ENCODE measurements around the gene PAK6. TPM values are rescaled to one million over a fixed set of nuclear protein-coding genes. Genes with fewer than 3 reads are reported as not detected.

PAK6 gene
- total and polyA plus RNA-seq, 4 donors: 0.05 to 0.17 (median 0.10) TPM

DNA sequence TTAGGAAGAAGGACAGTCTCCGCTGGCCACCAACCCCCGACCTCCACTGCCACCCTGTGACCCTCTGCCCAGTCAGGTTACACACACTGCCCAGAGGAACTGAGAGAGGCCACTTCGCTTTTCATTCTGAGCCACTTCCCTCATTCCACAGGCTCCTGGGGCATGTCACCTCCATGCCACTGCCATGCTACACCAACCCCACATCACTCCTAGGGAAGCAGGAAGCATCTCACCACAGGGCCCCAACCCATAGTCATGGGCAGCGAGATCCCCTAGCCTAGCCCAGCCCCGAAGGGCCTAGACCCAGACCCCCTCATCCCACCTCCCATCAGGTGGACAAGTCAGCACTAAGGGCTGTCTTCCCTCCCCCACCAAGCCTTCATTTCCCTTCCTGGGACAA, 67.5 kb downstream of the PAK6 start:
- no peak overlapping the region for H3K27ac ChIP-seq (ENCODE audit: low read depth in 1 of 2, low read length in 2 of 2)
- H3K4me3 ChIP-seq (ENCODE audit: low read depth in 1 of 3, low read length in 3 of 3): peak overlapping the region in 1 of 3 donors; percentile 36
- H3K9me3 ChIP-seq (ENCODE audit: control insufficient read depth in 4 of 4, low read length in 3 of 4): no peaks in the 10 kb centered on the region

GRCh38 chr15:40306908-40307307, 68.0 kb downstream of the PAK6 start:
- no peaks in the 10 kb centered on the region for H3K36me3 ChIP-seq (ENCODE audit: control insufficient read depth in 4 of 4, insufficient read depth in 3 of 4, low read depth in 1 of 4, low read length in 3 of 4)
- H3K9ac ChIP-seq (ENCODE audit: low read depth in 1 of 2, low read length in 2 of 2): no peak overlapping the region
- WGBS: 84% methylated on average over 7 of the region's 7 CpGs
- H3K27ac ChIP-seq (ENCODE audit: low read depth in 1 of 2, low read length in 2 of 2): no peak overlapping the region
- H3K9me3 ChIP-seq (ENCODE audit: control insufficient read depth in 4 of 4, low read length in 3 of 4): no peaks in the 10 kb centered on the region
- TF ChIP-seq RAD21 (IDR thresholded peaks at IDR 0.05): no peak
- no peak for TF ChIP-seq SP1 (IDR thresholded peaks at IDR 0.05)
- no peak for TF ChIP-seq HNF4G (IDR thresholded peaks at IDR 0.05)
- H3K27me3 ChIP-seq (ENCODE audit: control insufficient read depth in 4 of 4, insufficient read depth in 4 of 4, low read length in 3 of 4): no peaks in the 10 kb centered on the region
- H3K4me1 ChIP-seq (ENCODE audit: control insufficient read depth in 4 of 4, insufficient read depth in 4 of 4, low read length in 3 of 4): peaks cover 0 to 7% (median 2%) of the 10 kb centered on the region in 4 donors
- DNase-seq (ENCODE audit: low spot score): no peak
- peak overlapping the region in 2 of 3 donors; percentile 25 to 36 for H3K4me3 ChIP-seq (ENCODE audit: low read depth in 1 of 3, low read length in 3 of 3)

More for the DNA sequence above, 67.5 kb downstream of the PAK6 start:
- no peak for DNase-seq (ENCODE audit: low spot score)
- H3K4me1 ChIP-seq (ENCODE audit: control insufficient read depth in 4 of 4, insufficient read depth in 4 of 4, low read length in 3 of 4): peaks cover 0 to 7% (median 2%) of the 10 kb centered on the region in 4 donors
- no peaks in the 10 kb centered on the region for H3K27me3 ChIP-seq (ENCODE audit: control insufficient read depth in 4 of 4, insufficient read depth in 4 of 4, low read length in 3 of 4)
- 85% methylated on average over 5 of the region's 5 CpGs for WGBS
- no peak overlapping the region for H3K9ac ChIP-seq (ENCODE audit: low read depth in 1 of 2, low read length in 2 of 2)
- TF ChIP-seq RAD21 (IDR thresholded peaks at IDR 0.05) (no peak), ATF3 (IDR thresholded peaks at IDR 0.05) (no peak), EGR1 (IDR thresholded peaks at IDR 0.05; ENCODE audit: low read depth in 2 of 2) (no peak), NR2F2 (IDR thresholded peaks at IDR 0.05) (no peak), RXRA (IDR thresholded peaks at IDR 0.05) (no peak), SP1 (IDR thresholded peaks at IDR 0.05) (no peak), CTCF (IDR thresholded peaks at IDR 0.05; ENCODE audit: low read depth, low read length, missing input control) (no peak), YY1 (IDR thresholded peaks at IDR 0.05) (no peak), JUND (IDR thresholded peaks at IDR 0.05) (no peak)
- TF ChIP-seq, protein P1, sequence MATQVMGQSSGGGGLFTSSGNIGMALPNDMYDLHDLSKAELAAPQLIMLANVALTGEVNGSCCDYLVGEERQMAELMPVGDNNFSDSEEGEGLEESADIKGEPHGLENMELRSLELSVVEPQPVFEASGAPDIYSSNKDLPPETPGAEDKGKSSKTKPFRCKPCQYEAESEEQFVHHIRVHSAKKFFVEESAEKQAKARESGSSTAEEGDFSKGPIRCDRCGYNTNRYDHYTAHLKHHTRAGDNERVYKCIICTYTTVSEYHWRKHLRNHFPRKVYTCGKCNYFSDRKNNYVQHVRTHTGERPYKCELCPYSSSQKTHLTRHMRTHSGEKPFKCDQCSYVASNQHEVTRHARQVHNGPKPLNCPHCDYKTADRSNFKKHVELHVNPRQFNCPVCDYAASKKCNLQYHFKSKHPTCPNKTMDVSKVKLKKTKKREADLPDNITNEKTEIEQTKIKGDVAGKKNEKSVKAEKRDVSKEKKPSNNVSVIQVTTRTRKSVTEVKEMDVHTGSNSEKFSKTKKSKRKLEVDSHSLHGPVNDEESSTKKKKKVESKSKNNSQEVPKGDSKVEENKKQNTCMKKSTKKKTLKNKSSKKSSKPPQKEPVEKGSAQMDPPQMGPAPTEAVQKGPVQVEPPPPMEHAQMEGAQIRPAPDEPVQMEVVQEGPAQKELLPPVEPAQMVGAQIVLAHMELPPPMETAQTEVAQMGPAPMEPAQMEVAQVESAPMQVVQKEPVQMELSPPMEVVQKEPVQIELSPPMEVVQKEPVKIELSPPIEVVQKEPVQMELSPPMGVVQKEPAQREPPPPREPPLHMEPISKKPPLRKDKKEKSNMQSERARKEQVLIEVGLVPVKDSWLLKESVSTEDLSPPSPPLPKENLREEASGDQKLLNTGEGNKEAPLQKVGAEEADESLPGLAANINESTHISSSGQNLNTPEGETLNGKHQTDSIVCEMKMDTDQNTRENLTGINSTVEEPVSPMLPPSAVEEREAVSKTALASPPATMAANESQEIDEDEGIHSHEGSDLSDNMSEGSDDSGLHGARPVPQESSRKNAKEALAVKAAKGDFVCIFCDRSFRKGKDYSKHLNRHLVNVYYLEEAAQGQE (IDR thresholded peaks at IDR 0.05): no peak
- no peaks in the 10 kb centered on the region for H3K36me3 ChIP-seq (ENCODE audit: control insufficient read depth in 4 of 4, insufficient read depth in 3 of 4, low read depth in 1 of 4, low read length in 3 of 4)

DNA sequence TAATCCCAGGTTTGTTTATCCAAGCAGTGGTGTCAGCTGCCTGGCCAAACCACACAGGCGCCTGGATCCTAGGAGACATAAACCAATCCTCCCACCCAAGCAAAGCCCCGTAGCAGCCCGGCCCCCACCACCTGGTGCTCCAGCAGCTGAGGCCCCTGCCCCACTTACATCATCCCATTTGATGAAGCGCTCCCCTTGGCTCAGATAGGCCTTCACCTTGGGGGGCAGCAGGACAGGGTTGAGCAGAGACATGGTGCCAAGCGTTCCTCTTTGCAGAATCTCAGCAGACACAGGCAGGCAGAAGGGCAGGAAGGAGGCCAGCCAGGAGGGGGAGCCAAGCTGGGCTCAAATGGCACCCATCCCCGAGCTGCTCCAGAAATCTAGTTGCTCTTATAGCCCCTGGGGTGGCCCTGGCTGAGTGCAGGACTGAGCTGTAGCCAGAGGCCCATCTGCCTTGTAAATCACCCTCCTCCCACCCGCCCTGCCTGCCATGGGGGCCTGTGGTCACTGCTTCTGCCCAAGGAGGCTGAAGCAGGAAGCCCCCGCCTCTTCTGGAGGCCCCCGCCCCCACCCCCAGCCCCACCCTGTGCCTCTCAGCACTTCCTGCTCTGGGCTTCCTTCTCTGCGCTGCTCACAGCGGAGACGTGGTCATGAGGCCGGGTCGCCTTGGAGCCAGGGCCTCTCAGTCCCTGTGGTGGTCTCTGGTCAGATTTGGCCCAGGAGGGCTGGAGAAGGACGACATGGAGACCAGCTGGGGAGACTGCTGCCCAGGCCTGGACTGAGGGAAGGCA, 68.8 kb downstream of the PAK6 start, which contains the start of gene PLCB2:
Gene PLCB2 (minus strand): TSS at position 515 of the 791 bp plus-strand sequence. CDS start 263 bp downstream, at position 252.
- H3K27ac ChIP-seq (ENCODE audit: low read depth in 1 of 2, low read length in 2 of 2): peak within 1 kb of the TSS; percentile 32 to 75
- WGBS: 57% methylated on average over 15 of the region's 15 CpGs

More for the DNA sequence above, 68.8 kb downstream of the PAK6 start, which contains the start of gene PLCB2:
- TF ChIP-seq NR2F2 (IDR thresholded peaks at IDR 0.05) (no peak), HNF4G (IDR thresholded peaks at IDR 0.05) (no peak), RXRA (IDR thresholded peaks at IDR 0.05) (no peak), FOXA1 (IDR thresholded peaks at IDR 0.05) (no peak), EGR1 (IDR thresholded peaks at IDR 0.05; ENCODE audit: low read depth in 2 of 2) (no peak), MAX (IDR thresholded peaks at IDR 0.05) (no peak)
- TF ChIP-seq, protein P1 (IDR thresholded peaks at IDR 0.05): no peak
- peaks cover 0 to 7% (median 2%) of the 10 kb centered on the region in 4 donors for H3K4me1 ChIP-seq (ENCODE audit: control insufficient read depth in 4 of 4, insufficient read depth in 4 of 4, low read length in 3 of 4)
- H3K9me3 ChIP-seq (ENCODE audit: control insufficient read depth in 4 of 4, low read length in 3 of 4): no peaks in the 10 kb centered on the region
- H3K9ac ChIP-seq (ENCODE audit: low read depth in 1 of 2, low read length in 2 of 2): peak within 1 kb of the TSS in 1 of 2 donors; percentile 66
- H3K36me3 ChIP-seq (ENCODE audit: control insufficient read depth in 4 of 4, insufficient read depth in 3 of 4, low read depth in 1 of 4, low read length in 3 of 4): no peaks in the 10 kb centered on the region
- DNase-seq (ENCODE audit: low spot score): peak; percentile 43
- H3K27me3 ChIP-seq (ENCODE audit: control insufficient read depth in 4 of 4, insufficient read depth in 4 of 4, low read length in 3 of 4): no peaks in the 10 kb centered on the region
- peak within 1 kb of the TSS; percentile 25 to 45 (median 36) for H3K4me3 ChIP-seq (ENCODE audit: low read depth in 1 of 3, low read length in 3 of 3)

All from liver (tissue), 9 donors.